ENCODE results near the gene CCT7. TPM values are rescaled to one million over a fixed set of nuclear protein-coding genes. Genes with fewer than 3 reads are reported as not detected.

Gene CCT7
- polyA plus RNA-seq, 1 donor from 2014 or later: 310 TPM

DNA sequence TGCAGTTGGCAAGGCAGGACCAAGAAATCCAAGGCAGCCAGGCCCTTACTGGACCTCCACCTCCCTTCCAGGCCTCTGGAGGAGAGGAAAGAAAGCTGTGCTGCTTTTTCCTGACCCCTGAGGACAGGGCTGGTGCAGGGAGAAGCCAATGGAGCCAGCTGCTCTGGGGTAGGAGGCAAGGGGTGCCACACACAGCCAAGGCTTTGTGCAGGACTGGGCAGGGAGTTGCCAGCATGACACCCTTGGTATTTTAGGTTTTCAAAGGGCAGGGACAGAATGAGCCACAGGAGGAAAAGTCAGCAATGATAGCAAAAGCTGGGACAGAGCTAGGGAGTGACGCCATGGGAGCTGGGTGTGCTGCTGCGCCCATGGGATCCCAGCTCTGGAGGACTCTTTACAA lies 22.9 kb downstream of the CCT7 start:
- no peaks in the 10 kb centered on the region for H4K20me1 ChIP-seq (ENCODE audit: insufficient read depth)
- H2AFZ ChIP-seq (ENCODE audit: low read depth, low read length): no peak overlapping the region
- H3K79me2 ChIP-seq (replicated peaks; ENCODE audit: insufficient read depth, low read length): no peaks in the 10 kb centered on the region
- no peaks in the 10 kb centered on the region for H3K9me2 ChIP-seq (ENCODE audit: insufficient read depth, low read length)
- H3K9me3 ChIP-seq (ENCODE audit: low read length): no peaks in the 10 kb centered on the region
- H3K36me3 ChIP-seq (ENCODE audit: insufficient read depth, low read length): peaks cover 7% of the 10 kb centered on the region
- TF ChIP-seq EP300 (conservative IDR thresholded peaks at IDR 0.05; ENCODE audit: poor library complexity, severe bottlenecking): no peak
- H3K27me3 ChIP-seq (ENCODE audit: insufficient read depth, low read depth, low read length): no peaks in the 10 kb centered on the region
- H3K4me3 ChIP-seq (ENCODE audit: low read length): no peak overlapping the region
- no peak overlapping the region for H3K27ac ChIP-seq (ENCODE audit: low read length)
- no peak overlapping the region for H3K4me2 ChIP-seq (ENCODE audit: low read length)
- no peaks in the 10 kb centered on the region for H3F3A ChIP-seq (ENCODE audit: insufficient read depth, low read length, poor library complexity, severe bottlenecking)
- no peak overlapping the region for H3K9ac ChIP-seq (ENCODE audit: low read length)

DNA sequence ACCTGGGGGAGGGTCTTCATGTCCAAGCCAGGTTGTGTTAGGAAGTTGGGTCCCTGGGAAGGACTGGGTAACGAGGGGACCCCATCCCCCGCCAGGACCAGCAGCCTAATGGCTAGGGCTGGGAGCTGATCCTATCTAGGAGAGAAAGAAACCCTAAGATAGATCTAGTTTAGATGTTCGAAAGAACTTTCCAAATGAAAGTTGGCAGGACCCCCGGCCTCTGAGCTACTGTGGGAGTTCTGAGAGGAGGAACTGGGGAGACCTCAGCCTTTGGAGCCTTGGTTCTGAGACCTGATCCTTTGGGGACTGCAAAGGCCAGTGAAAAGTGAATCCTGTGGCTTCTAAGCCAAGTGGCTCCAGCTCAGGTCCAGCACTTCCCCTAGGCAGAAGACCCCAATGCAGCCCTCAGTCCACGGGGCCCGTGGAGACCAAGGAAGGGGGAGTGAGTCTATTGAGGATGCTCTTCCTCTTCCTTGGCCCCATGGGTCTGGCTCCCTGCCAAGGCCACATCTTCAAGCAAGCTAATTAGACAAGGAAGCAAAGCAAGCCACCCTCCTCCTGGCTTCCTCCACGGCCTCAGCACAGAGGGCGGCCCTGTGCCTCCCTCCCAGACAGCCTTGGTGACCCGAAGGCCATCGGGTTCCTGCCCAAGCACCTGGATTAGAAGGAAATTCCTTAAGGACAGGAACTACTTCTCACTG lies 23.5 kb downstream of the CCT7 start:
- H3F3A ChIP-seq (ENCODE audit: insufficient read depth, low read length, poor library complexity, severe bottlenecking): no peaks in the 10 kb centered on the region
- H3K36me3 ChIP-seq (ENCODE audit: insufficient read depth, low read length): peaks cover 7% of the 10 kb centered on the region
- no peaks in the 10 kb centered on the region for H3K9me3 ChIP-seq (ENCODE audit: low read length)
- no peak overlapping the region for H3K4me3 ChIP-seq (ENCODE audit: low read length)
- H3K9me2 ChIP-seq (ENCODE audit: insufficient read depth, low read length): no peaks in the 10 kb centered on the region
- no peaks in the 10 kb centered on the region for H4K20me1 ChIP-seq (ENCODE audit: insufficient read depth)
- no peaks in the 10 kb centered on the region for H3K79me2 ChIP-seq (replicated peaks; ENCODE audit: insufficient read depth, low read length)
- no peak overlapping the region for H3K4me2 ChIP-seq (ENCODE audit: low read length)
- TF ChIP-seq EZH2 (IDR thresholded peaks at IDR 0.05; ENCODE audit: borderline replicate concordance, insufficient read depth, low read length, poor library complexity, severe bottlenecking): no peak
- TF ChIP-seq, protein P1, sequence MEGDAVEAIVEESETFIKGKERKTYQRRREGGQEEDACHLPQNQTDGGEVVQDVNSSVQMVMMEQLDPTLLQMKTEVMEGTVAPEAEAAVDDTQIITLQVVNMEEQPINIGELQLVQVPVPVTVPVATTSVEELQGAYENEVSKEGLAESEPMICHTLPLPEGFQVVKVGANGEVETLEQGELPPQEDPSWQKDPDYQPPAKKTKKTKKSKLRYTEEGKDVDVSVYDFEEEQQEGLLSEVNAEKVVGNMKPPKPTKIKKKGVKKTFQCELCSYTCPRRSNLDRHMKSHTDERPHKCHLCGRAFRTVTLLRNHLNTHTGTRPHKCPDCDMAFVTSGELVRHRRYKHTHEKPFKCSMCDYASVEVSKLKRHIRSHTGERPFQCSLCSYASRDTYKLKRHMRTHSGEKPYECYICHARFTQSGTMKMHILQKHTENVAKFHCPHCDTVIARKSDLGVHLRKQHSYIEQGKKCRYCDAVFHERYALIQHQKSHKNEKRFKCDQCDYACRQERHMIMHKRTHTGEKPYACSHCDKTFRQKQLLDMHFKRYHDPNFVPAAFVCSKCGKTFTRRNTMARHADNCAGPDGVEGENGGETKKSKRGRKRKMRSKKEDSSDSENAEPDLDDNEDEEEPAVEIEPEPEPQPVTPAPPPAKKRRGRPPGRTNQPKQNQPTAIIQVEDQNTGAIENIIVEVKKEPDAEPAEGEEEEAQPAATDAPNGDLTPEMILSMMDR (IDR thresholded peaks at IDR 0.05; ENCODE audit: poor library complexity, severe bottlenecking): no peak
- TF ChIP-seq EP300 (conservative IDR thresholded peaks at IDR 0.05; ENCODE audit: poor library complexity, severe bottlenecking): no peak
- no peak for TF ChIP-seq POLR2AphosphoS5 (IDR thresholded peaks at IDR 0.05)
- TF ChIP-seq MXI1 (conservative IDR thresholded peaks at IDR 0.05; ENCODE audit: poor library complexity, severe bottlenecking): no peak
- TF ChIP-seq RAD21 (conservative IDR thresholded peaks at IDR 0.05): no peak
- TF ChIP-seq SMC3 (conservative IDR thresholded peaks at IDR 0.05; ENCODE audit: poor library complexity): no peak
- TF ChIP-seq TAF1 (IDR thresholded peaks at IDR 0.05; ENCODE audit: low read depth): no peak
- TF ChIP-seq, protein P2, sequence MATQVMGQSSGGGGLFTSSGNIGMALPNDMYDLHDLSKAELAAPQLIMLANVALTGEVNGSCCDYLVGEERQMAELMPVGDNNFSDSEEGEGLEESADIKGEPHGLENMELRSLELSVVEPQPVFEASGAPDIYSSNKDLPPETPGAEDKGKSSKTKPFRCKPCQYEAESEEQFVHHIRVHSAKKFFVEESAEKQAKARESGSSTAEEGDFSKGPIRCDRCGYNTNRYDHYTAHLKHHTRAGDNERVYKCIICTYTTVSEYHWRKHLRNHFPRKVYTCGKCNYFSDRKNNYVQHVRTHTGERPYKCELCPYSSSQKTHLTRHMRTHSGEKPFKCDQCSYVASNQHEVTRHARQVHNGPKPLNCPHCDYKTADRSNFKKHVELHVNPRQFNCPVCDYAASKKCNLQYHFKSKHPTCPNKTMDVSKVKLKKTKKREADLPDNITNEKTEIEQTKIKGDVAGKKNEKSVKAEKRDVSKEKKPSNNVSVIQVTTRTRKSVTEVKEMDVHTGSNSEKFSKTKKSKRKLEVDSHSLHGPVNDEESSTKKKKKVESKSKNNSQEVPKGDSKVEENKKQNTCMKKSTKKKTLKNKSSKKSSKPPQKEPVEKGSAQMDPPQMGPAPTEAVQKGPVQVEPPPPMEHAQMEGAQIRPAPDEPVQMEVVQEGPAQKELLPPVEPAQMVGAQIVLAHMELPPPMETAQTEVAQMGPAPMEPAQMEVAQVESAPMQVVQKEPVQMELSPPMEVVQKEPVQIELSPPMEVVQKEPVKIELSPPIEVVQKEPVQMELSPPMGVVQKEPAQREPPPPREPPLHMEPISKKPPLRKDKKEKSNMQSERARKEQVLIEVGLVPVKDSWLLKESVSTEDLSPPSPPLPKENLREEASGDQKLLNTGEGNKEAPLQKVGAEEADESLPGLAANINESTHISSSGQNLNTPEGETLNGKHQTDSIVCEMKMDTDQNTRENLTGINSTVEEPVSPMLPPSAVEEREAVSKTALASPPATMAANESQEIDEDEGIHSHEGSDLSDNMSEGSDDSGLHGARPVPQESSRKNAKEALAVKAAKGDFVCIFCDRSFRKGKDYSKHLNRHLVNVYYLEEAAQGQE (IDR thresholded peaks at IDR 0.05; ENCODE audit: borderline replicate concordance): no peak
- no peak overlapping the region for H2AFZ ChIP-seq (ENCODE audit: low read depth, low read length)
- H3K27me3 ChIP-seq (ENCODE audit: insufficient read depth, low read depth, low read length): no peaks in the 10 kb centered on the region
- no peak overlapping the region for H3K9ac ChIP-seq (ENCODE audit: low read length)
- H3K27ac ChIP-seq (ENCODE audit: low read length): no peak overlapping the region

Data from neural cell (in vitro differentiated cells).